Superior temporal gyrus (tissue), 1 donor: ENCODE measurements around the gene KRTAP10-12.

ENCODE experiments used
- DNase-seq: peaks from one replicate; pipeline ENCODE4 v3.0.0-alpha.2; 2016; ENCODE audit errors: extremely low spot score

KRTAP10-12 gene

DNA sequence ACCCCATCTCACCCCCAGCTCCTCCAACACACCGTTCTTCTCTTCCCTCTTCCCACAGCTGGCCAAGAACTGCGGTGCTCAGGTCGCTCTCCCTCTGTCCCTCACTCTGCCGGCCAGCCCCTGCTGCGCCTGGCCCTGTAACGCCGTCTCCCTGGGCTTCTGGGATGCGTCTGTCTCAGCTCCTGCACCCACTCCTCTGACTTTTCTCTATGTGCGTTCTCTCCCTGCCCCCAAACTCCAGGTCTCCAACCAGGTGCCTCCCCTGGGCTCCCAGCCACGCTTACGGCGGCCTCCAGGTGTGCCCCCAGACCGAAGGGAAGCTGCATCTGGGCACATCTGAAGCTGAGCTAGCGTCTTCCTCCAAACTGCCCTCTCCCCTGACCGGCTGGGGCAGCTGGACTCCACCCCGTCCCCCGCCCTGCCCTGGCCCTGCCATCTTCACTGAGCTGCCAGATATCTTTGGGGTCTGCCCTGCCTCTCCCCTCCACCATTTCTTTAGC lies 2.6 kb downstream of the KRTAP10-12 start:
- no peak for DNase-seq

DNA sequence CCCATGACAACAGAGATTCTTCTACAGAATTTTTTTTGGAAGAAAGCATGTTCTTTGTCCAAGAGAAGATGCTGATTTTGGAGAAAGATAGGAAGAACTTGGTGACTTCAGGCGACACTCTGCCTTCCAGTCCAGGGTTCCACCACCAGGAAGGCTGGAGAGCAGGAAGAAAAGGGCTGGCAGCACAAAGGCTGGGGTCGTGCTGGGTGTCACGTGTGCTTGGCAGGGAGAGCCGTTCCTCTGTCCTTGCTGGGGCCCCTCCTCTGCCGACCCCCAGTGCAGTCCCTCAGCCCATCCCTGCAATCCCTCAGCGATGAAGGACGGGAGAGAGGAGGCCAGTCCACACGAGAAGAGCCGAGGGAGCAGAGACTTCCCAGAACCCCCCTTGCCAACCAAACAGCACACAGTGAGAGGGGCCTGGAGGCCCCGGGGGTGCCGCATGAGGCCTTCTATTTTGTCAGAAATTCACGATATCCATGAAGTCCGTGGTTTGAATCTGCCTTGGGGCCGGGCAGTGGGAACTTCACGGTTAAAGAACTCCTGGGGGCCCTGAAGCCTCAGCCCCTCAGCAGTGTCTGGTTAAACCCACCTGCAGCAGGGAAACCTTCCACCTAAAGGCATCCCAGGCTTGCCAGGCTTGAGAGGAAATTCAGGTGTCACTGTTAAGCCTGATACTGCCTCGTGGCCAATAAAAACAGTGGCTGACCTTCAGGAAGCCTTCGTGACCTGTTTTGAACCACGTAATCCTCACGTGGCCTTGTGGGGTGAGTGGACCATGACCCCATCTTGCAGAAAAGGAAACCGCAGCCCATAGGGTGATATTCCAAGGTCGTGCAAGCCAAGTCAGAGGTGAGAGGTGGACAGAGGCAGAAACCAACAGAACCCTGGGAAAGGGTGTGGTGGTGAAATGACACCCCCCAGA lies 3.4 kb downstream of the KRTAP10-12 start:
- no peak for DNase-seq

DNA sequence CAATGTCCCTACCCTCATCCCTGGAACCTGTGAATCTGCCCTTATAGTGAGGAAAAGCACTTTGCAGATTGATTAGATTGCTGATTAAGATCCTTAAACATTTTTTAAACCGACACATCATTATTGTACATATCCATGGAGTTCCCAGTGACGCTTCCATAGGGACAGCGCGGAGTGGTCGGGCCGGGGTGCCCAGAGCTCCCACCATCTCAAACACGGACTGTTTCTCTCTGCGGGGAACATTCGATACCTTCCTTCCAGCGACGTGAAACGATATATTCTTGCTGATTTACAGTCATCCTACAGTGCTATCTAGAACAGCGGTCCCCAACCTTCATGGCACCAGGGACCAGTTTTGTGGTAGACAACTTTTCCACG lies 4.0 kb downstream of the KRTAP10-12 start:
- no peak for DNase-seq

DNA sequence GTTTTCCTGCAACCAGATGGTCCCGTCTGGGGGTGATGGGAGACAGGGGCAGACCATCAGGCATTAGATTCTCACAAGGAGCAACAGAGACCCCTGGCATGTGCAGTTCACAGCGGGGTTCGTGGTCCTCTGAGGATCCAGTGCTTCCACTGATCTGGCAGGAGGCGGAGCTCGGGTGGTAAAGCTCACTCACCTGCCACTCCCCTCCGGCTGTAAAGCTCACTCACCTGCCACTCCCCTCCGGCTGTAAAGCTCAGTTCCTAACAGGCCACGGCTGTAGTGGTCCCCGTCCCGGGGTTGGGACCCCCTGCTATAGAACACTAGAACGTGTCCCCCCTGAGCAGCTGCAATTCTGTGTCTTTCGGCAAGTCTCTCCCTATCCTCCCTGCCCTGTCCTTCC lies 4.6 kb downstream of the KRTAP10-12 start:
- DNase-seq: no peak

DNA sequence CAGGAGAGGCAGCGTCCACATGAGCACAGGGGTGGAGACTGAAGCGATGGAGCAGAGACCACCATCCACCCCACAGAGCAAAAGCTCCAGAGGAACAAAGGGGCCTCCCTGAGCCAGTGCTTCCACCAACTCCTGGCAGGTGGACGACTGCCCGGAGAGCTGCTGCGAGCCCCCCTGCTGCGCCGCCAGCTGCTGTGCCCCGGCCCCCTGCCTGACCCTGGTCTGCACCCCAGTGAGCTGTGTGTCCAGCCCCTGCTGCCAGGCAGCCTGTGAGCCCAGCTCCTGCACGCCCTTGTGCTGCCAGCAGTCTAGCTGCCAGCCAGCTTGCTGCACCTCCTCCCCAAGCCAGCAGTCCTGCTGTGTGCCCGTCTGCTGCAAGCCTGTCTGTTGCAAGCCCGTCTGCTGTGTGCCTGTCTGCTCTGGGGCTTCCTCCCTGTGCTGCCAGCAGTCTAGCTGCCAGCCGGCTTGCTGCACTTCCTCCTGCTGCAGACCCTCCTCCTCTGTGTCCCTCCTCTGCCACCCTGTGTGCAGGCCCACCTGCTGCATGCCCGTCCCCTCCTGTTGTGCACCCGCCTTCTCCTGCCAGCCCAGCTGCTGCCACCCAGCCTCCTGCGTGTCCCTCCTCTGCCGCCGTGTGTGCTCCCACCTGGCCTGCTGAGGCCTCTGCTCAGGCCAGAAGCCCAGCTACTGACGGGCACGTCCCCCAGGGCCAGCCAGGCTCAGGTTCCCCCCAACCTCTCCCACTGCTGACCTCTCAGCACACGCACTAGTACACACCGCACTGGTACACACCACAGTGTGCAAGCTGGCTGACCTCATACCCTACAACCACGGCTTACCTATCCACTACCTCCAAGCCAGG lies 5.4 kb downstream of the KRTAP10-12 start:
- no peak for DNase-seq

DNA sequence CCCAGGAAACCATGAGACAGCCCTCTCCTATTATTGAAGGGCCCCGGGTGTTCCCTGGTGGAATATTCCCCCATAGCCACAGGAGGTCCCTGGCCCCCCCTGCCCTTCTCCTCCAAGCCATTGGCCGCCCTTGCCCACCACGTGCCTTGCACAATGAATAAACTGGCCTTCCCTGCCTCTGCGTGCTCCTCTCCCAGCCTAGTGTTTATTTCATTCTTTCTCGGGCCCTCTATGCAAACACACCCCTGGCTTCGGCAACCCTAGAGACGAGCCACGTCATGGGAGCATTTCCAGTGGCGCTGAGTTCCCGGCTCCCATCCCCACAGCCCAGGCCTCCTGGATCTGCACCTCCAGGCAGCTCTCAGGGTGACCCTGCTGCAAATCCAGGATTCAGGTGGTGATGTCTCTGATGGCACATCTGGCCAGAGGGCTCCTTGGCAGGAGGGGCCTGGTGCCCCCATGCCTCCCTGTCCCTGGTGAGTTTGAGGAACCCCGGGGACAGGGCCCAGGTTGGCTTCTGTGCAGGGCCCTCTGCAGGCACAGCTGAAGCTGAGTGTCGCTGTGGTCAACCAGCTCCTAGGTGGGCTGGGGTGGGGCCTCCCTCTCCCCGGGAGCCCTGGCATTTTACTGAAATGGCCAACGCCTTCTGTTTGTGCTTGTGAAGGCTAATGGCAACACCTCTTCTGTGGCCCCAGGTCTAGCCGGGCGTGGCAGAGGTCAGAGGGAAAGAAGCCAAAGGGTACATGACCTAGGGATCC lies 6.2 kb downstream of the KRTAP10-12 start:
- DNase-seq: no peak

DNA sequence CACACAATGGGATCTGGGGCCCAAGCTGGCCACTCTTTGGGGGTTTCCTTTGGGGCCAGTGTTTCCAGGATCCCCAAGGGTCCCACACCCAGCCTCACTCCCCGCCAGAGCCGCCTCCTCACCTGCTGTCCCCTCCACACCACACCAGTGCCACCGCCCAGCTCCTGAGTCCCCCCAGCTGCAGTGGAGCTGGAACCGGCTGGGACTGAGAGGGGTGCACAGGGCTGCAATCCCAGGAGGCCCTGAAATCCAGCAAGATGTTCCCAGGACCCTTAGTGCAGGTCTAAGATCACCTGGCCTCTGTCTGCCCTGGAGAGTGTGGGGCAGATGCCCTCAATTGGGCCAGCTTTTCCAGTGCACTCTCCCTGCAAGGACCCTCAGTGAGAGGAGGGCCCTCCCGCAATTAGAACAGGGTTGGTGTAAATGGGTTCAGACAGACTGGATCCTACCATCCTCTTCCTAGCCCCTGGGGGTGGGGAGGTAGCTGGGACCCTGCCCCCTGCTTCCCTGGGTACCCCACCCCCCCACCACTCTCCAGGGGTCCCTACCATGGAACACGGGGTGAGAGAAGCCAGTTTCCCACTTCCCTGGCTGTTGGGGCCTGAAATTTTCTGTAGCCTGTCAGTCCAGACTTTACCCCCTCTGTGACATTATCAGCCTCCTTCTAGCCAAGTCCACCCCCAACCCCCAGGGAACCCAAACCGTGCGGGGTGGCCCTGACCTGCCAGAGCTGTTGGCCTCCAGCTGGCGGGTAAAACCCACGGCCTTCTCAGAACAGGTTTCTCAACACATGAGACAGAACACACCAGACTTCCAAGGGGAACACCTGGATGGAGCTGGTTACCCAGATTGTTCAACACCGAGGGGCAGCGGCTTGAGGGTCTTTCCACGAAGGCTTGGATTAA lies 7.0 kb downstream of the KRTAP10-12 start:
- no peak for DNase-seq

DNA sequence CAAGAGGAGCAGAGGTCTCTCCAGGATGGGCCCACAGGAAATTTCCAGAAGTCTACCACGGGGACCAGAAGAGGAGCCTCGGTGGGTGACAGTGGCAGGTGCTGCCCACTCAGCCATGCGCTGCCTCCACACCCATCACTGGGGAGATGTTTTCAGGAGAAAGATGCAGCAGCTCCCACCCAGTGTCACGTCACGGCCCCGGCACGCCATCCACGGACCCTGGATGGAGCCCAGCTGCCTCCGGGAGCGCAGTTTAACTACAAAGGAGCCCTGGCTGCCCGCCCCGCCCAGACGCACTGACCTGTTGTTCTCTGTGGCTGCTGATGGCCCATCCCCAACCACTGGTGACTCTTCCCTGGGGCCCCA lies 7.6 kb downstream of the KRTAP10-12 start:
- no peak for DNase-seq

DNA sequence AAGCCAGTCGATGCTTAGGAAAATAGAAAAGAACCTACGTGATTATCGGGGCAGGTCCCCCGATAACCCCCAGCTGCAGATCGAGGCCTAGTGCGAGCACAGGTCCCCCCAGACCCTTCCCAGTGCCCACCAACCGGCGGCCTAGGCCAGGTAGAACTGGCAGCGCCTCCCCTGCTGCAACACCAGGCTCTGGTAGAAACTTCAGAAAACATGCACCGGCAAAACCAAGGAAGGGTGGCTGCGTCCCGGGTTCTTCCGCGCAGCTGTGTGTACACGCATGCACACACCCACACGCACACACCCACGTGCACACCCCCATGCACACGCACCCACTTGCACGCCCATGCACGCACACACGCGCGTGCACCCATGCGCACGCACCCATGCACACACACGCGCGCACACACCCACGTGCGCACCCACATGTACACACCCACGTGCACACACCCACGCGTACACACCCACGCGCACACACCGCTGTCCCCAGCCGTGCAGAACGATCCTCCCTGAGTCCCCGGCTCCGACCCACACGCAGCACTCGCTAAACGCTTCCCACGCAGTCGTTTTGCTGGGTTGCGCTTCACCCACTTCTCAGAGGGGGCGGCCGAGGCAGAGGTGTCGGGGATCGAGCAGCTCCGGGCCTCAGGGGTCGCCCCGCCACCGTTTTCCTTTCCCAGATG lies 9.2 kb downstream of the KRTAP10-12 start:
- no peak for DNase-seq

DNA sequence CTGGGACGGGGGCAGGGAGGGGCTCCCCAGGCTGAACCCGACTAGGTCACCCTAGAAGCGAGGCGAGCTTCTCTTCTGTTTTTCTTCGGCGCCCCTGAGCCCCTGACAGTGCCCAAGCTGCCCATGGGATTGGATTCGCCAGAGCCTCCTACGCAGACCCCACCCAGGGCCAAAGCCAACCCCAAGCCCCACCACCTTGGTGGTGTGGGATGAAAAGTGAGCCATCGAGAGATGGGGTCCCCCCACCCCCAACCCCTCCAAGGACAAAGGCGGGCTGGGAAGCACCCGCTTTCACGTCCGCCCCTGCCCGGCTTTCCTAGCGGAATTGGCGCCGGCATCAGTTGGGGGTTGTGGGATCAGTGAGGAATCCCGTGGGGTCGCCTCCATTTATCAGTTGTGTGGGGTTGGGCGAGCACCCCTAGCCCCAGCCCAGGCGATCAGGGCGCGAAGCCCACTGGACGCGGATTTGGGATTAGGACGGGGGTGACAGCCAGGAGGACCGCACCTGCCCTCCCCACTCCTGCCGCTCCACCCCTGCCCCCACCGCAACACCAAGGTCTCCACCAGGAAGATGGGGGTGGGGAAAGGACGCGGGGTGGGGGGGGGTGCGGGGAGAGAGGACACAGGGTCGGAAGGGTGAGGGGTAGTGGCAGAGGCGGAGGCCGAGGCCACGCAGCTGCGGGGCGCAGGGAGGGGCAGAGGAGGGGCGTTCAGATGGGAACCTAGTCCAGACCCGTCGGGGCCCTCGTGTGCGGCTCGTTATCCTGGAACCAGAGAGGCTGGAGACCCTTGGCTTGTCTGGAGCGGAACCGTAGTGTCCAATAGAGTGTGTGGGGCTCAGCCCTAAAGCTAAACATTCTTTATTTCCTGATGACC lies 10.0 kb downstream of the KRTAP10-12 start:
- DNase-seq: no peak

DNA sequence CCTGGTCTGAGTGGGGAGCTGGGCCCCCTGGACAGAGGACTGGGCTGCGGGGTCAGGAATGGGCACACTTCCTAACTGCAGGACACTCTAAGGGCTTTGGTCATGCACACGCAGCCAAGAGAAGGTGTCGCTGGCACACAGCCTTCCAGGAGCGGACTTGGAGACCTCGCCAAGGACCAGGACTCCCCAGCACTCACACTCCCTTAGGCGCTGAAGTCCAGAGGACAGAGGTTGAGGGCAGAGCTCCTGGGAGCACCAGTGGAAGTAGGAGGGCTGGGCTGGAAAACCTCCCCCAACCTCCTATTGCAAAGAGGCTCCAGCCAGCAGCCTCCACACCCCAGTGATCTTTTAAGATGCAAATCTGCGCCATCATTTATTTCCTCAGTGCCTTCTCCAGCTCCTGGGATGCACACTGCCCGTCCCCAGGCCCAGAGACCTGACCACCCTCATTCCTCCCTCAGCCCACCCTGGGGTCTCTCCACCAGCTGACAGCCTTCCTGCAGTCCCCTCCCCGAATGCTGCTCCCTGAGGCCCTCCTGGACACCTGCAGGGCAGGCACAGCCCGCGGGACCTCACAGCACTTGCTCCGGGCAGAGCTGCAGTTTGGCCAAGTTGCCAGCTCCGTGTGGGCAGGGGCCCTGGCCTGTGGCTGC lies 11.4 kb downstream of the KRTAP10-12 start:
- no peak for DNase-seq

DNA sequence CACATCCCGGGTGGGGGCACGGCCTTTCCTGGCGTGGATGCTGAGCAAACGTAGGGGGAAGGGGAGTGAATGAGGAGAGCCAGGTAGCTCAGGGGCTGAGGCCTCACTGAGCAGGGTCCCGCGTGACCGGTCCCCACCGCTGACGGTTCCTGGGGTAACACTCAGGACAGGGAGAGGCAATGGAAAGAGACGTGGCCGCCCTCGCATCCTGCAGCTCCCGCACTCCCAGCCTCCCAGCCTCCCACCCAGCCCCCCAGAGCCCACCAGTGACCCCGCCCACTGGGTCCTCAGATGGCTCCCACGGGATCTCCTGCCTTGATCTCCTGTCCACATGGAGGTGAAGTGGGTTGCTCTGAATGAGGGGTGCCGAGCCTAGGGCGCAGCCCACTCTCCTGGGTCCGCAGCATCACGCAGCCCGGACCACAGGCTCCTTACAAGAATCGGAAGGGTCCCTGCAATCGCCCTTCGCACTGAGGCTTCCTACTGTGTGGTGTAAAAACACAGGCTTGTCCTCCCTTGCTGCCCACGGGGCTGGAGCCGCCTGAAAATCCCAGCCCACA lies 12.0 kb downstream of the KRTAP10-12 start:
- DNase-seq: no peak

DNA sequence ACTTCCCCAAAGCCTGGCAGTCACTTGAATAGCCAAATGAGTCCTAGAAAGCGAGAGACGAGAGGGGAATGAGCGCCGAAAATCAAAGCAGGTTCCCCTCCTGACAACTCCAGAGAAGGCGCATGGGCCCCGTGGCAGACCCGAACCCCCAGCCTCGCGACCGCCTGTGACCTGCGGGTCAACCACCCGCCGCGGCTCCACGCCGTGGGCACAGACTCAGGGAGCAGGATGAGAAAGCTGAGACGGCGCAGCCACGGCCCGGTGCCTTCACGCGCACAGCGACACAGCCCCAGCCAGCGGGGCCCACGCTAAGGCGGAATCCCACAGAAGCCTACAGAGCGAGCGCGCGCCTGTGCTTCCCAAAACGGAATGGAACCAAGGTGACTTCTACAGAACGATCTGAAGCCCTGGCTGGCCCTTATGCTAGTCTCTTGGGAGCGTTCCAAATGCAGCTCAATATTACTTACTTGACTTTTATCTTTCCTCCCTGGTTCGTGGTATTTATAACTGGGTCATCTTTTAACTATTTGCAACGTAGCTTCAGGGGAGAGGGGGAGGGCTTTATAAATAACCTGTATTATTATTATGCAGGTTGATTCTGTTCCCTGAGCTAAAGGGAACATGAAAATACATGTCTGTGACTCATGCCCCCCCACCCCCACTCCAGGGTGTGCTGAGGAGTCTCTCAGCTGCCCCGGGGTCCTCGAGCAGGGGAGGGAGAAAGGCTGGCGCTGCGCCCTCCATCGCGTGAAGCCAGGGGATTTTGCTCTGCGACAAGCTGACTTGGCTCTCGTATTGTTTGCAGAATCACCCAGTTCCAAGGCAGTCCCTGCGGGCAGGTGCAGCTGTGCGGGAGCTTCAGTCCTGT lies 12.7 kb downstream of the KRTAP10-12 start:
- peak; percentile 6 for DNase-seq

DNA sequence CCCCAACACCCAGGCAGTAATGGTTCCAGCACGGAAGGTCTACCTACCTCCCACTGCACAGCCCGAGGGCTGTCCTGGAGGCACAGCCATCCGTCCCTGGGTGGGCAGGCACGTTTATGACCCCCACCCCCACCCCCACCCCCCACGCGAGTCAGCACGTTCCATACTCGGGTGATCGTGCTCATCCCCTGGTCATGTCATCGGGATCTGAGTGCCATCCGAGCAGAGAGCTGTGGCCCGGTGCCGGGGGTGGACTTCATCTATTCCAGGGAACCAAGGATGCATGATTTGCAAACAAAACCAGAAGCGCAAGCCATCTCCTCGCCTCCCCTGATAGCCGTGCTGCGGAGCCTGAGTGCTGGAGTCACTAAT lies 13.3 kb downstream of the KRTAP10-12 start:
- DNase-seq: no peak

DNA sequence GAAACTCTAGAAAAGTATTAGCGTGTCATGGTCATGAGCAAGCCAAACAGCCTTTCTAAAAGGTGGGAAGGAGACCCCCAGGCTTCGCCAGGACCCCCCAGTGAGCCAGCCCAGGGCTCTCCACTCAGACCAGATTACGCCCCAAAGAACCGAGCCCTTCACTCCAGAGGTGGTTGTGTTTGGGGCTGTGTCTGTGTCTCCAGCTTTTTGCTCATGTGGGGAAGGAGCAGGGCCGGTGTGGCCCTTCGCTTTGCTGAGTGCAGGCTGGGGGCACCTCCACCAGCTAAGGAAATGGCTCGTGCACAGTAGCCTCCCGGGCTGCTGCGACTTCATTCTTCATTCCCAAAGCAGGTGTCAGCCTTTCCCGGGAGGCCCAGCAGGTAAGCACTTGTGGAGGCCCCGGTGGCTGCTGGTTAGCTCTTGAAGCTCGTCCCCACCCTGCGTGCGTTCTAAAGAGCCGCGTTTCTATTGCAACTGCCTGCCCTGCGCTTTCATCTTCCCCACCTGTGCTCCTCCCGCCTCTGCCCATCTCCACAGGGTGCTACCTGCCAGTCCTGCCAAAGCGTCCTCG lies 13.9 kb downstream of the KRTAP10-12 start:
- no peak for DNase-seq

DNA sequence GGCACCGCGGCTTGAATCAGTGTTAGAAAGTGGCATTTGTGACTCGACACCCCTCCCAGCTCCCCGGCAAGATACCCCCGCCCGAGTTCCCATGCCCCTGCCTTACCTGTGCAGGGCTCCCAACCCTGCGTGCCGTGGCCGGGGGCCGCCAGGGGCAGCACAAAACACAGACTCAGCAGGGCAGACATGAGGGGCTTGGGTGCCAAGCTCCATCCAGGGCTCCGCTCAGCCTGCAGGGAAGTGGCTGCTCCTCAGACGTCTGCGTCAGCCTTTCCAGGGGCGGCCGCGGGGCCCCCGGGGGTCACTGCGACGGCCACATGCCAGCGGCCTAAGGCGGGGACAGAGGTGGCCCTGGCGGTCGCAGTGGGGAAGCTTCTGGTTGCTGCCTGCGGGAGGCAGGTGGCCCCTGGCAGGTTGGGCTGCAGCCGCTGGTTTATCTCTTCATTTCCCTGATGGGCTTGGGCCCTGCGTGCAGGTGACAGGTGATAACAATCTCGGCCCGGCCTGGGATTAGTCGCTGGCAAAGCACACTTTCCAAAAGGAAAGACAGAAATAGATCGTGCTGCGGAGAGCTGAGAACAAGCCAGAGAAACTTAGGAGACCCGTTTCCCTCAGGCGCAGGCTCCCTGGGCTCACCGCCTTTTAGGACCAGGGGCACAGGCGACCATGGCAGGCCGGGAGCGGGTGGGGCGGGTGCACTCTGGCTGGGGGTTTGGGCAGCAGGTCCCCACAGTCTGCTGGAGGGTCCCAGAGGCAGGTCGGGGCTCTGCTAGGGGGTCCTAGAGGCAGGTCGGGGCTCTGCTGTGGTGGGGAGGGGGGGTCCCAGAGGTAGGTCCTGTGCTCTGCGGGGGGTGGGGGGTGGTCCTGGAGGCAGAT lies 14.6 kb downstream of the KRTAP10-12 start, which contains the start of gene TSPEAR:
Gene TSPEAR, minus strand, starts transcription at position 246 of the 876 bp plus-strand sequence. Its CDS starts 58 bp downstream, at position 188.
- no peak for DNase-seq
